H1 (cell line): Measurements from ENCODE around the gene GALNT17. TPM values are rescaled to one million over a fixed set of nuclear protein-coding genes. Genes with fewer than 3 reads are reported as not detected.

Experiments used
- CBX5 ChIP-seq: fragments of 300-800, 300-1000 bp; sonication (generic); IDR thresholded peaks from 2 replicates; pipeline ENCODE4 v1.7.1; 2016; ENCODE audit warnings: antibody characterized with exemption, low read length, low read depth
- CEBPB ChIP-seq: IDR thresholded peaks from 2 replicates; pipeline ENCODE4 v1.6.1; 2012; ENCODE audit warnings: low read depth, low read length
- JUND ChIP-seq: IDR thresholded peaks from 2 replicates; pipeline ENCODE4 v1.6.1; 2011; ENCODE audit warnings: mild to moderate bottlenecking, improper control_type of control experiment, low read length
- SIRT6 ChIP-seq: IDR thresholded peaks from one replicate; pipeline ENCODE4 v1.7.1; 2012; ENCODE audit warnings: low read length, inconsistent platforms
- polyA plus RNA-seq, 7 experiments: library from polyadenylated mRNA; depleted of rRNA in 3 of 7; stranded (reverse) in 5 of 7; unstranded in 2 of 7; fragments of >200 nt in 5 of 7; fragments of 200-250 nt in 2 of 7; gene quantifications; 1 replicate in 5 of 7; 2 replicates in 1 of 7; 4 replicates in 1 of 7; pipeline versions ENCODE4 v1.2.1 to v1.2.3, GENCODE V29; 2011 to 2013; ENCODE audit warnings: missing spikeins in 2 of 7, mixed read lengths in 2 of 7
- total RNA-seq: library from RNA; stranded (reverse); fragmentation: NEBNext Ultra II Directional; extraction: Animal tissue kit (Norgen Biotek cat#: 25700); gene quantifications from 2 replicates; pipeline ENCODE4 v1.2.1, GENCODE V29; 2021
- TF ChIP-seq, protein P1 (sequence below): fragments of 300-600 bp; sonication (generic); IDR thresholded peaks from 2 replicates; pipeline ENCODE4 v1.7.1; 2012; ENCODE audit warnings: low read length, moderate library complexity, mild to moderate bottlenecking, inconsistent platforms; ENCODE audit not compliant: insufficient replicate concordance

The GALNT17 gene
- total and polyA plus RNA-seq, 2 of the 8 experiments (the other 6 are each of a cell fraction or from before 2014, with no cell fraction given) = 37.7 to 47.0 TPM

DNA sequence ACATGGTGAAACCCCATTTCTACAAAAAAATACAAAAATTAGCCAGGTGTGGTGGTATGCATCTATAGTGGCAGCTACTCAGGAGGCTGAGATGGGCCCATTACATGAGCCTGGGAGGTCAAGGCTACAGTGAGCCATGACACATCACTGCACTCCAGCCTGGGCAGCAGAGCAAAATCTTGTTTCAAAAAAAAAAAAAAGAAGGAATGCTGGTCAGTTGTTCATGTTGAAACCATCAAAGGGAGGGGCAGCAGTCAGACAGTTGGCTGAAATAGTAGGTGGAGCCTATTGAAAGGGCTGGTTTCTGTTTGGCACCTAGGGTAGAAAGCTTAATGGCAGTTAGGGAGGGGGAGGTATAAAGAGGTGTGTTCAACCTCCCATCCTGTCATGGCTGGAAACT is 323.0 kb downstream of the GALNT17 start (continued):
- TF ChIP-seq, protein P1, sequence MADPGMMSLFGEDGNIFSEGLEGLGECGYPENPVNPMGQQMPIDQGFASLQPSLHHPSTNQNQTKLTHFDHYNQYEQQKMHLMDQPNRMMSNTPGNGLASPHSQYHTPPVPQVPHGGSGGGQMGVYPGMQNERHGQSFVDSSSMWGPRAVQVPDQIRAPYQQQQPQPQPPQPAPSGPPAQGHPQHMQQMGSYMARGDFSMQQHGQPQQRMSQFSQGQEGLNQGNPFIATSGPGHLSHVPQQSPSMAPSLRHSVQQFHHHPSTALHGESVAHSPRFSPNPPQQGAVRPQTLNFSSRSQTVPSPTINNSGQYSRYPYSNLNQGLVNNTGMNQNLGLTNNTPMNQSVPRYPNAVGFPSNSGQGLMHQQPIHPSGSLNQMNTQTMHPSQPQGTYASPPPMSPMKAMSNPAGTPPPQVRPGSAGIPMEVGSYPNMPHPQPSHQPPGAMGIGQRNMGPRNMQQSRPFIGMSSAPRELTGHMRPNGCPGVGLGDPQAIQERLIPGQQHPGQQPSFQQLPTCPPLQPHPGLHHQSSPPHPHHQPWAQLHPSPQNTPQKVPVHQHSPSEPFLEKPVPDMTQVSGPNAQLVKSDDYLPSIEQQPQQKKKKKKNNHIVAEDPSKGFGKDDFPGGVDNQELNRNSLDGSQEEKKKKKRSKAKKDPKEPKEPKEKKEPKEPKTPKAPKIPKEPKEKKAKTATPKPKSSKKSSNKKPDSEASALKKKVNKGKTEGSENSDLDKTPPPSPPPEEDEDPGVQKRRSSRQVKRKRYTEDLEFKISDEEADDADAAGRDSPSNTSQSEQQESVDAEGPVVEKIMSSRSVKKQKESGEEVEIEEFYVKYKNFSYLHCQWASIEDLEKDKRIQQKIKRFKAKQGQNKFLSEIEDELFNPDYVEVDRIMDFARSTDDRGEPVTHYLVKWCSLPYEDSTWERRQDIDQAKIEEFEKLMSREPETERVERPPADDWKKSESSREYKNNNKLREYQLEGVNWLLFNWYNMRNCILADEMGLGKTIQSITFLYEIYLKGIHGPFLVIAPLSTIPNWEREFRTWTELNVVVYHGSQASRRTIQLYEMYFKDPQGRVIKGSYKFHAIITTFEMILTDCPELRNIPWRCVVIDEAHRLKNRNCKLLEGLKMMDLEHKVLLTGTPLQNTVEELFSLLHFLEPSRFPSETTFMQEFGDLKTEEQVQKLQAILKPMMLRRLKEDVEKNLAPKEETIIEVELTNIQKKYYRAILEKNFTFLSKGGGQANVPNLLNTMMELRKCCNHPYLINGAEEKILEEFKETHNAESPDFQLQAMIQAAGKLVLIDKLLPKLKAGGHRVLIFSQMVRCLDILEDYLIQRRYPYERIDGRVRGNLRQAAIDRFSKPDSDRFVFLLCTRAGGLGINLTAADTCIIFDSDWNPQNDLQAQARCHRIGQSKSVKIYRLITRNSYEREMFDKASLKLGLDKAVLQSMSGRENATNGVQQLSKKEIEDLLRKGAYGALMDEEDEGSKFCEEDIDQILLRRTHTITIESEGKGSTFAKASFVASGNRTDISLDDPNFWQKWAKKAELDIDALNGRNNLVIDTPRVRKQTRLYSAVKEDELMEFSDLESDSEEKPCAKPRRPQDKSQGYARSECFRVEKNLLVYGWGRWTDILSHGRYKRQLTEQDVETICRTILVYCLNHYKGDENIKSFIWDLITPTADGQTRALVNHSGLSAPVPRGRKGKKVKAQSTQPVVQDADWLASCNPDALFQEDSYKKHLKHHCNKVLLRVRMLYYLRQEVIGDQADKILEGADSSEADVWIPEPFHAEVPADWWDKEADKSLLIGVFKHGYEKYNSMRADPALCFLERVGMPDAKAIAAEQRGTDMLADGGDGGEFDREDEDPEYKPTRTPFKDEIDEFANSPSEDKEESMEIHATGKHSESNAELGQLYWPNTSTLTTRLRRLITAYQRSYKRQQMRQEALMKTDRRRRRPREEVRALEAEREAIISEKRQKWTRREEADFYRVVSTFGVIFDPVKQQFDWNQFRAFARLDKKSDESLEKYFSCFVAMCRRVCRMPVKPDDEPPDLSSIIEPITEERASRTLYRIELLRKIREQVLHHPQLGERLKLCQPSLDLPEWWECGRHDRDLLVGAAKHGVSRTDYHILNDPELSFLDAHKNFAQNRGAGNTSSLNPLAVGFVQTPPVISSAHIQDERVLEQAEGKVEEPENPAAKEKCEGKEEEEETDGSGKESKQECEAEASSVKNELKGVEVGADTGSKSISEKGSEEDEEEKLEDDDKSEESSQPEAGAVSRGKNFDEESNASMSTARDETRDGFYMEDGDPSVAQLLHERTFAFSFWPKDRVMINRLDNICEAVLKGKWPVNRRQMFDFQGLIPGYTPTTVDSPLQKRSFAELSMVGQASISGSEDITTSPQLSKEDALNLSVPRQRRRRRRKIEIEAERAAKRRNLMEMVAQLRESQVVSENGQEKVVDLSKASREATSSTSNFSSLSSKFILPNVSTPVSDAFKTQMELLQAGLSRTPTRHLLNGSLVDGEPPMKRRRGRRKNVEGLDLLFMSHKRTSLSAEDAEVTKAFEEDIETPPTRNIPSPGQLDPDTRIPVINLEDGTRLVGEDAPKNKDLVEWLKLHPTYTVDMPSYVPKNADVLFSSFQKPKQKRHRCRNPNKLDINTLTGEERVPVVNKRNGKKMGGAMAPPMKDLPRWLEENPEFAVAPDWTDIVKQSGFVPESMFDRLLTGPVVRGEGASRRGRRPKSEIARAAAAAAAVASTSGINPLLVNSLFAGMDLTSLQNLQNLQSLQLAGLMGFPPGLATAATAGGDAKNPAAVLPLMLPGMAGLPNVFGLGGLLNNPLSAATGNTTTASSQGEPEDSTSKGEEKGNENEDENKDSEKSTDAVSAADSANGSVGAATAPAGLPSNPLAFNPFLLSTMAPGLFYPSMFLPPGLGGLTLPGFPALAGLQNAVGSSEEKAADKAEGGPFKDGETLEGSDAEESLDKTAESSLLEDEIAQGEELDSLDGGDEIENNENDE = no peak
- no peak for TF ChIP-seq CEBPB
- no peak for TF ChIP-seq CBX5
- TF ChIP-seq JUND = no peak
- TF ChIP-seq SIRT6 = no peak
